SK-N-SH treated with all-trans-retinoic acid at 6 μM for 48 hours (cell line): ENCODE results near the gene TGFB3.
"Not testable (repeated sequence)": the region's sequence is repeated elsewhere in the genome, so short reads cannot be mapped to it uniquely, and the experiment has no call there.

ENCODE experiments used
- ATAC-seq: fragments of 200-7000 bp; cut with Tn5 transposase; 3 replicates; pipeline ENCODE4 v1.9.1; 2020; ENCODE audit warnings: mild to moderate bottlenecking, moderate library complexity
- ARNTL ChIP-seq: fragments of 450-650 bp; formaldehyde crosslinking; IDR thresholded peaks from 2 replicates; pipeline ENCODE4 v1.5.0; 2020; ENCODE audit warnings: low read depth, mild to moderate bottlenecking, moderate library complexity, borderline replicate concordance
- BACH2 ChIP-seq: fragments of 250-450 bp; sonication (Bioruptor Pico); IDR thresholded peaks from 2 replicates; pipeline ENCODE4 v1.9.0; 2021; ENCODE audit warnings: mild to moderate bottlenecking, borderline replicate concordance
- CSDC2 ChIP-seq: fragments of 250-450 bp; sonication (Bioruptor Pico); IDR thresholded peaks from 2 replicates; pipeline ENCODE4 v1.5.0; 2020; ENCODE audit warnings: mild to moderate bottlenecking, moderate library complexity
- ESRRG ChIP-seq: fragments of 250-450 bp; sonication (Bioruptor Pico); IDR thresholded peaks from 2 replicates; pipeline ENCODE4 v1.6.1; 2021; ENCODE audit warnings: mild to moderate bottlenecking
- GLIS3 ChIP-seq: fragments of 250-450 bp; sonication (Bioruptor Pico); IDR thresholded peaks from 2 replicates; pipeline ENCODE4 v1.5.0; 2020; ENCODE audit warnings: mild to moderate bottlenecking, moderate library complexity
- PPARA ChIP-seq: fragments of 250-450 bp; sonication (Bioruptor Pico); IDR thresholded peaks from 2 replicates; pipeline ENCODE4 v1.5.0; 2020; ENCODE audit warnings: mild to moderate bottlenecking, borderline replicate concordance
- SNAI2 ChIP-seq: fragments of 250-450 bp; sonication (Bioruptor Pico); IDR thresholded peaks from 2 replicates; pipeline ENCODE4 v1.5.0; 2020; ENCODE audit warnings: mild to moderate bottlenecking, moderate library complexity
- TCF4 ChIP-seq: fragments of 250-450 bp; sonication (Bioruptor Pico); IDR thresholded peaks from 2 replicates; pipeline ENCODE4 v1.8.0; 2021; ENCODE audit warnings: mild to moderate bottlenecking, moderate library complexity, borderline replicate concordance
- TOX ChIP-seq: fragments of 250-450 bp; sonication (Bioruptor Pico); IDR thresholded peaks from 2 replicates; pipeline ENCODE4 v1.8.0; 2021; ENCODE audit warnings: mild to moderate bottlenecking, moderate library complexity, borderline replicate concordance
- ZC3H10 ChIP-seq: fragments of 250-450 bp; sonication (Bioruptor Pico); IDR thresholded peaks from 2 replicates; pipeline ENCODE4 v1.5.1; 2021; ENCODE audit warnings: mild to moderate bottlenecking, moderate library complexity
- ZFP3 ChIP-seq: fragments of 250-450 bp; sonication (Bioruptor Pico); IDR thresholded peaks from 2 replicates; pipeline ENCODE4 v1.5.0; 2020; ENCODE audit warnings: mild to moderate bottlenecking, moderate library complexity
- ZFP30 ChIP-seq: fragments of 450-650 bp; formaldehyde crosslinking; IDR thresholded peaks from 2 replicates; pipeline ENCODE4 v1.5.0; 2022; ENCODE audit warnings: mild to moderate bottlenecking, moderate library complexity
- ZNF70 ChIP-seq: fragments of 450-650 bp; formaldehyde crosslinking; IDR thresholded peaks from 2 replicates; pipeline ENCODE4 v1.5.0; 2020; ENCODE audit warnings: mild to moderate bottlenecking, moderate library complexity
- ZNF8 ChIP-seq: fragments of 450-650 bp; formaldehyde crosslinking; IDR thresholded peaks from 2 replicates; pipeline ENCODE4 v1.5.0; 2020; ENCODE audit warnings: mild to moderate bottlenecking, moderate library complexity
- TF ChIP-seq, protein P1 (sequence below): fragments of 250-450 bp; sonication (Bioruptor Pico); IDR thresholded peaks from 2 replicates; pipeline ENCODE4 v1.8.0; 2021; ENCODE audit warnings: low read depth, mild to moderate bottlenecking, moderate library complexity, borderline replicate concordance
- TF ChIP-seq, protein P2 (sequence below): fragments of 250-450 bp; sonication (Bioruptor Pico); IDR thresholded peaks from 2 replicates; pipeline ENCODE4 v1.5.0; 2020; ENCODE audit warnings: mild to moderate bottlenecking, moderate library complexity

TGFB3 gene

GRCh38 chr14:76015668-76016067 lies 33.9 kb upstream of the TGFB3 start:
- TF ChIP-seq PPARA (CRISPR knock-in tag) (no peak), TOX (no peak), CSDC2 (no peak), ZFP3 (CRISPR knock-in tag) (no peak), ZNF70 (CRISPR knock-in tag) (no peak), ZFP30 (CRISPR knock-in tag) (no peak), ZC3H10 (CRISPR knock-in tag) (no peak), SNAI2 (CRISPR knock-in tag) (no peak)
- TF ChIP-seq, protein P1, sequence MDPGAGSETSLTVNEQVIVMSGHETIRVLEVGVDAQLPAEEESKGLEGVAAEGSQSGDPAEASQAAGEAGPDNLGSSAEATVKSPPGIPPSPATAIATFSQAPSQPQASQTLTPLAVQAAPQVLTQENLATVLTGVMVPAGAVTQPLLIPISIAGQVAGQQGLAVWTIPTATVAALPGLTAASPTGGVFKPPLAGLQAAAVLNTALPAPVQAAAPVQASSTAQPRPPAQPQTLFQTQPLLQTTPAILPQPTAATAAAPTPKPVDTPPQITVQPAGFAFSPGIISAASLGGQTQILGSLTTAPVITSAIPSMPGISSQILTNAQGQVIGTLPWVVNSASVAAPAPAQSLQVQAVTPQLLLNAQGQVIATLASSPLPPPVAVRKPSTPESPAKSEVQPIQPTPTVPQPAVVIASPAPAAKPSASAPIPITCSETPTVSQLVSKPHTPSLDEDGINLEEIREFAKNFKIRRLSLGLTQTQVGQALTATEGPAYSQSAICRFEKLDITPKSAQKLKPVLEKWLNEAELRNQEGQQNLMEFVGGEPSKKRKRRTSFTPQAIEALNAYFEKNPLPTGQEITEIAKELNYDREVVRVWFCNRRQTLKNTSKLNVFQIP (CRISPR knock-in tag): no peak
- no peak for ATAC-seq

- TF ChIP-seq, protein P1 (CRISPR knock-in tag): no peak
- TF ChIP-seq ZC3H10 (CRISPR knock-in tag) (no peak), ZFP30 (CRISPR knock-in tag) (no peak)
- no peak for ATAC-seq
Observed at GRCh38 chr14:76015191-76015590, 33.4 kb upstream of the TGFB3 start.

GRCh38 chr14:76012354-76012753 lies 30.6 kb upstream of the TGFB3 start:
- TF ChIP-seq ZNF8 (CRISPR knock-in tag) (no peak), ARNTL (no peak), ESRRG (CRISPR knock-in tag) (no peak), BACH2 (CRISPR knock-in tag) (no peak), ZNF70 (CRISPR knock-in tag) (no peak), TCF4 (CRISPR knock-in tag) (no peak), TOX (no peak), ZC3H10 (CRISPR knock-in tag) (no peak), GLIS3 (no peak), ZFP30 (CRISPR knock-in tag) (no peak), PPARA (CRISPR knock-in tag) (no peak), ZFP3 (CRISPR knock-in tag) (no peak), SNAI2 (CRISPR knock-in tag) (no peak)
- TF ChIP-seq, protein P2, sequence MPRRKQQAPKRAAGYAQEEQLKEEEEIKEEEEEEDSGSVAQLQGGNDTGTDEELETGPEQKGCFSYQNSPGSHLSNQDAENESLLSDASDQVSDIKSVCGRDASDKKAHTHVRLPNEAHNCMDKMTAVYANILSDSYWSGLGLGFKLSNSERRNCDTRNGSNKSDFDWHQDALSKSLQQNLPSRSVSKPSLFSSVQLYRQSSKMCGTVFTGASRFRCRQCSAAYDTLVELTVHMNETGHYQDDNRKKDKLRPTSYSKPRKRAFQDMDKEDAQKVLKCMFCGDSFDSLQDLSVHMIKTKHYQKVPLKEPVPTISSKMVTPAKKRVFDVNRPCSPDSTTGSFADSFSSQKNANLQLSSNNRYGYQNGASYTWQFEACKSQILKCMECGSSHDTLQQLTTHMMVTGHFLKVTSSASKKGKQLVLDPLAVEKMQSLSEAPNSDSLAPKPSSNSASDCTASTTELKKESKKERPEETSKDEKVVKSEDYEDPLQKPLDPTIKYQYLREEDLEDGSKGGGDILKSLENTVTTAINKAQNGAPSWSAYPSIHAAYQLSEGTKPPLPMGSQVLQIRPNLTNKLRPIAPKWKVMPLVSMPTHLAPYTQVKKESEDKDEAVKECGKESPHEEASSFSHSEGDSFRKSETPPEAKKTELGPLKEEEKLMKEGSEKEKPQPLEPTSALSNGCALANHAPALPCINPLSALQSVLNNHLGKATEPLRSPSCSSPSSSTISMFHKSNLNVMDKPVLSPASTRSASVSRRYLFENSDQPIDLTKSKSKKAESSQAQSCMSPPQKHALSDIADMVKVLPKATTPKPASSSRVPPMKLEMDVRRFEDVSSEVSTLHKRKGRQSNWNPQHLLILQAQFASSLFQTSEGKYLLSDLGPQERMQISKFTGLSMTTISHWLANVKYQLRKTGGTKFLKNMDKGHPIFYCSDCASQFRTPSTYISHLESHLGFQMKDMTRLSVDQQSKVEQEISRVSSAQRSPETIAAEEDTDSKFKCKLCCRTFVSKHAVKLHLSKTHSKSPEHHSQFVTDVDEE (CRISPR knock-in tag): no peak
- TF ChIP-seq, all 23 proteins: peak for 0
- no peak for ATAC-seq

DNA sequence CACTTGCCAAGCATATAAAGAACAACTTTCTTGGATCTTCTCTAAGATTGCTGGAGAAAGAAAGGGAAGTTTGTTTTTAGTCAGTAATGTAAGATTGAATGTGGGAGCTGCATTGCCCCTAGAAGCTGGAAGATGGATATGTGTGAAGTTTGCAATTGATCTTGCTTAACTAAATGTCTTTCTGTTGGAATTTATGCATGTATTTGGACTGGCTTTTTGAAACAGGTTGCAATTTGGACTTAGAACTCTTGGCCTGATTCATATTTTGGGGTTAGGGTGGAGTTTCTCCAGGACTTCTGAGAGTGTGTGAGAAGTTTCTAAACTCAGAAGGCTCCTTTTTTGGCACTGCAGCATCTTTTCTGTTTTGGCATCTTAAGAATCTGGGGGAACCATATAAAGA lies 30.1 kb upstream of the TGFB3 start:
- no peak for ATAC-seq
- TF ChIP-seq, protein P2 (CRISPR knock-in tag): no peak

- not testable (repeated sequence) for ATAC-seq
Observed at GRCh38 chr14:76009627-76010026, 27.8 kb upstream of the TGFB3 start.
